Measurements from ENCODE around the gene MSL2.
"Not testable (repeated sequence)": the region's sequence is repeated elsewhere in the genome, so short reads cannot be mapped to it uniquely, and the experiment has no call there.

Gene MSL2

GRCh38 chr3:136141291-136141785 is 54.8 kb downstream of the MSL2 start:
- no peak for DNase-seq

DNA sequence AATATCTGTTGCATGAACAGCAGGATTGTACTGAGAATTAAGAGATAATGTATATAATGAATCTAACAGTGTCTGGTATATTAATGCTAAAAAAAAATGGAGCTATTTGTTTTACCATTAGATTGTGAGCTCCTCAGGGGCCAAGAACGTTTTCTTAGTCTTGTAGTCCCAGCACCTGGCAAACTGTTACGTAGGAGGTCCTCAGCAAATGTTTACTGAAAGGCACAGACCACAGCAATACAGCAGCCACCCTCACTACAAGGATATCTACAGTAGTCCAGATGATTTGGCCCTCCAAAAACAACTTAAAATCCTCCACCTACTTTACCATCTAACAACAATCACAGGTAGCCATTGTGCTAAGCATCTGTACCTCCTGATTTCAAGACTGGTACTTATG is 59.7 kb downstream of the MSL2 start:
- DNase-seq, result no peak

- DNase-seq, result no peak
Measured at GRCh38 chr3:136135039-136135802, 60.9 kb downstream of the MSL2 start.

- no peak for DNase-seq
Measured at GRCh38 chr3:136134091-136134490, 62.0 kb downstream of the MSL2 start.

- not testable (repeated sequence) for DNase-seq
Measured at GRCh38 chr3:136131647-136132046, 64.5 kb downstream of the MSL2 start.

DNA sequence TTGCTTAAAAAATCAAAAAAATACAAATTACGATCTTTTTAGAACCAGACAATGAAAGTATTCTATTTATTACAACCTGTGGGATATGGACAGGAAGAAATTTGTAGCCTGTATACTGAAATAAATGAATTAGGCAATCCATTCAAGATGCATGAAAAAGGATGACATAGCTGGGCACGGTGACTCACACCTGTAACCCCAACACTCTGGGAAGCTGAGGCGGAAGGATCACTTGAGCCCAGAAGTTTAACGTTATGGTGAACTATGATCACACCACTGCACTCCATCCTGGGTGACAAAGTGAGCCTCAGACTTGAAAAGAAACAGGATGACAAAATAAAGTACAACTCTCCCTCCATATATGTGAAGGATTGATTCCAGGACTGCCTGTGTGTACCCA is 74.1 kb downstream of the MSL2 start:
- DNase-seq, result no peak

DNA sequence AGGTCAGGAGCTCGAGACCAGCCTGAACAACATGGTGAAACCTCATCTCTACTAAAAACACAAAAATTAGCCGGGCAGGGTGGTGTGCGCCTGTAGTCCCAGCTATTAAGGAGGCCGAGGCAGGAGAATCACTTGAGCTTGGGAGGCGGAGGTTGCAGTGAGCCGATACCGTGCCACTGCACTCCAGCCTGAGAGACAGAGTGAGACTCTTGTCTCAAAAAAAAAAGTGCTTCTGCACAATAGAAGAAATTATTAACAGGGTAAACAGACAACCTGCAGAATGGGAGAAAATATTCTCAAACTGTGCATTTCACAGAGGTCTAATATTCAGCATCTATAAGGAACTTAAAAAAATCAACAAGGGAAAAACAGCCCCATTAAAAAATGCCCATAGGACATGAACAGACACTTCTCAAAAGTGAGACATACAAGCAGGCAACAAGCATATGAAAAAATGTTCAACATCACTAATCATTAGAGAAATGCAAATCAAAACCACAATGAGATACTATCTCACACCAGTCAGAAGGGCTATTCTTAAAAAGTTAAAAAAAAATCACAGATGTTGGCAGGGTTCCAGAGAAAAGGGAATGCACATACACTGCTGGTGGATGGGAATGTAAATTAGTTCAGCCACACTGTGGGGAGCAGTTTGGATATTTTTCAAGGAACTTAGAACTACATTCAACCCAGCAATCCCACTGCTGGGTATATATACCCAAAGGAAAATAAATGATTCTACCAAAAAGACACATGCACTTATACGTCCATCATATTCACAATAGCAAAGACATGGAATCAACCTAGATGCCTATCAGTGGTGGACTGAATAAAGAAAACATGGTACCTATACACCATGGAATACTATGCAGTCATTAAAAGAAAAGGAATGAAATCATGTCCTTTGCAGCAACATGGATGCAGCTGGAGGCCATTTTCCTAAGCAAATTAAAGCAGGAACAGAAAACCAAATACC is 75.5 kb downstream of the MSL2 start:
- DNase-seq, result no peak

- DNase-seq, result not testable (repeated sequence)
Measured at GRCh38 chr3:136119783-136120182, 76.4 kb downstream of the MSL2 start.

DNA sequence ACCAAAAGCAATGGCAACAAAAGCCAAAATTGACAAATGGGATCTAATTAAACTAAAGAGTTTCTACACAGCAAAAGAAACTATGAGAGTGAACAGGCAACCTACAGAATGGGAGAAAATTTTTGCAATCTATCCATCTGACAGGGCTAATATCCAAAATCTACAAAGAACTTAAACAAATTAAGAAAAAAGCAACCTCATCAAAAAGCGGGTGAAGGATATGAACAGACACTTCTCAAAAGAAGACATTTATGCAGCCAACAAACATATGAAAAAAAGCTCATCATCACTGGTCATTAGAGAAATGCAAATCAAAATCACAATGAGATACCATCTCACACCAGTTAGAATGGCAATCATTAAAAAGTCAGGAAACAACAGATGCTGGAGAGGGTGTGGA is 76.8 kb downstream of the MSL2 start:
- not testable (repeated sequence) for DNase-seq

DNA sequence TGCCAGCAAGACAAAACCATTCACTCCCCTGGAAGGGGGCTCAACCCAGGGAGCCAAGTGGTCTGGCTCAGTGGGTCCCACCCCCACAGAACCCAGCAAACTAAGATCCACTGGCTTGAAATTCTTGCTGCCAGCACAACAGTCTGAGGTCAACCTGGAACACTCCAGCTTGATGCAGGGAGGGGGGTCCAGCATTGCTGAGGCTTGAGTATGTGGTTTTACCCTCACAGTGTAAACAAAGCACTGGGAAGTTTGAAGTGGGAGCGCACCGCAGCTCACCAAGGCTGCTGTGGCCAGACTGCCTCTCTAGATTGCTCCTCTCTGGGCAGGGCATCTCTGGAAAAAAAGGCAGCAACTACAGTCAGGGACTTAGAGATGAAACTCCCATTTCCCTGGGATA is 81.7 kb downstream of the MSL2 start:
- no peak for DNase-seq

- DNase-seq, result no peak
Measured at GRCh38 chr3:136110481-136110880, 85.7 kb downstream of the MSL2 start.

DNA sequence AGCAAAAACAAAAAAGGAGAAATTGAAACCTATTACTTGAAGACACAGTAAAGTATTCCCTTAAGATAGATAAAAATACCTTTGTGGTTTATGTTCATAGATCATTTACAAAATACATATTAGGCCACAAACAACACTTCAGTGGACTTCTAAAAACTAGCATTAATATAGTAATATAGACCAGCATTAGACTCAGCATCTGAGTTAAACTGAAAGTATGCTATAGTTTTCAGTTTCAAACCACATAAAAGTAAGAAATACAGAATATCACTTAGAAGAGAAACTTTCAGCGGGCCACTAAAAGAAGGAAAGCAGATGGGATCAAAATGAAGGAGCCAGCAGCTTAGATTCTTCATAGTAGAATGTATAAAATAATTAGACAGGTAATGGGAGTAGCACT is 86.6 kb downstream of the MSL2 start:
- DNase-seq, result no peak

- no peak for DNase-seq
Measured at GRCh38 chr3:136106101-136106500, 90.0 kb downstream of the MSL2 start.

- no peak for DNase-seq
Measured at GRCh38 chr3:136105044-136105443, 91.1 kb downstream of the MSL2 start.
